Measurements from ENCODE around the gene PAX4. TPM values are rescaled to one million over a fixed set of nuclear protein-coding genes. Genes with fewer than 3 reads are reported as not detected.

The PAX4 gene
- total and polyA plus RNA-seq, 9 donors = not detected

GRCh38 chr7:127616724-127617123, 1.2 kb downstream of the PAX4 start:
- H3K36me3 ChIP-seq = no peaks in the 10 kb centered on the region
- no peaks in the 10 kb centered on the region for H3K9me3 ChIP-seq
- TF ChIP-seq EP300 (IDR thresholded peaks at IDR 0.05) (no peak), POLR2A (IDR thresholded peaks at IDR 0.05) (no peak), CTCF (IDR thresholded peaks at IDR 0.05) (no peak)
- H3K4me1 ChIP-seq (ENCODE audit: insufficient read depth) = no peaks in the 10 kb centered on the region
- no peaks in the 10 kb centered on the region for H3K27me3 ChIP-seq
- no peak overlapping the region for H3K27ac ChIP-seq
- WGBS, 3 donors = 86 to 91% (median 90%) methylated on average over 5 of the region's 5 CpGs
- intact Hi-C loops (cut with DNase I) = loop anchor here in 1 of 4 donors (10.0 kb wide), 1 partner anchor 598 kb away; no protein-coding TSS in a partner anchor
- DNase-seq = no peak
- H3K4me3 ChIP-seq = no peak overlapping the region

GRCh38 chr7:127612263-127612662, 5.7 kb downstream of the PAX4 start:
- intact Hi-C loops (cut with DNase I) = loop anchor here in 1 of 4 donors (10.0 kb wide), 1 partner anchor 603 kb away; no protein-coding TSS in a partner anchor
- H3K4me3 ChIP-seq = no peak overlapping the region
- TF ChIP-seq EP300 (IDR thresholded peaks at IDR 0.05) (no peak), CTCF (IDR thresholded peaks at IDR 0.05) (no peak), POLR2A (IDR thresholded peaks at IDR 0.05) (no peak)
- peaks cover 0 to 7% of the 10 kb centered on the region in 2 donors for H3K9me3 ChIP-seq
- no peak overlapping the region for H3K27ac ChIP-seq
- 85 to 91% (median 86%) methylated on average over 1 of the region's 1 CpG for WGBS, 3 donors
- H3K4me1 ChIP-seq (ENCODE audit: insufficient read depth) = no peaks in the 10 kb centered on the region
- H3K36me3 ChIP-seq = no peaks in the 10 kb centered on the region
- H3K27me3 ChIP-seq = no peaks in the 10 kb centered on the region
- no peak for DNase-seq

- intact Hi-C loops (cut with DNase I) = no loop called here
- peaks cover 0 to 7% of the 10 kb centered on the region in 2 donors for H3K9me3 ChIP-seq
- no peak for TF ChIP-seq EP300 (IDR thresholded peaks at IDR 0.05)
- TF ChIP-seq CTCF (IDR thresholded peaks at IDR 0.05) = no peak
- no peak for TF ChIP-seq POLR2A (IDR thresholded peaks at IDR 0.05)
- no peak for DNase-seq
- H3K4me3 ChIP-seq = no peak overlapping the region
- 79 to 88% (median 84%) methylated on average over 3 to 6 of the region's 6 CpGs for WGBS, 3 donors
- H3K27me3 ChIP-seq = no peaks in the 10 kb centered on the region
- H3K4me1 ChIP-seq (ENCODE audit: insufficient read depth) = no peaks in the 10 kb centered on the region
- no peaks in the 10 kb centered on the region for H3K36me3 ChIP-seq
- no peak overlapping the region for H3K27ac ChIP-seq
These were observed 8.6 kb downstream of the PAX4 start for GRCh38 chr7:127609297-127609696.

GRCh38 chr7:127608446-127608845, 9.5 kb downstream of the PAX4 start:
- Histone ChIP-seq H3K36me3 (no peaks in the 10 kb centered on the region), H3K9me3 (peaks cover 0 to 7% of the 10 kb centered on the region in 2 donors), H3K4me3 (no peak overlapping the region), H3K27ac (no peak overlapping the region), H3K27me3 (no peaks in the 10 kb centered on the region), H3K4me1 (ENCODE audit: insufficient read depth) (no peaks in the 10 kb centered on the region)
- no peak for TF ChIP-seq EP300 (IDR thresholded peaks at IDR 0.05)
- no peak for TF ChIP-seq CTCF (IDR thresholded peaks at IDR 0.05)
- no peak for TF ChIP-seq POLR2A (IDR thresholded peaks at IDR 0.05)
- DNase-seq = no peak
- intact Hi-C loops (cut with DNase I) = no loop called here
- WGBS, 3 donors = 82 to 94% (median 83%) methylated on average over 6 of the region's 6 CpGs
